GM18502 (cell line): ENCODE measurements around the gene AKT3.
"Not testable (repeated sequence)": the region's sequence is repeated elsewhere in the genome, so short reads cannot be mapped to it uniquely, and the experiment has no call there.

Experiments
- ATAC-seq: cut with Tn5 transposase; IDR thresholded peaks from one replicate; pipeline ENCODE4 v1.9.1; 2021; ENCODE audit warnings: mild to moderate bottlenecking; ENCODE audit not compliant: unreplicated experiment, poor library complexity

The AKT3 gene

GRCh38 chr1:243713470-243714186 lies 136.4 kb downstream of the AKT3 start:
- no peak for ATAC-seq

GRCh38 chr1:243712941-243713340 lies 137.1 kb downstream of the AKT3 start:
- ATAC-seq = no peak

GRCh38 chr1:243712242-243712641 lies 137.8 kb downstream of the AKT3 start:
- no peak for ATAC-seq

- ATAC-seq = no peak
These were observed 139.6 kb downstream of the AKT3 start for GRCh38 chr1:243710467-243710866.

- no peak for ATAC-seq
These were observed 141.8 kb downstream of the AKT3 start for GRCh38 chr1:243708210-243708609.

- ATAC-seq = no peak
These were observed 143.5 kb downstream of the AKT3 start for GRCh38 chr1:243706563-243706962.

GRCh38 chr1:243705585-243705984 lies 144.5 kb downstream of the AKT3 start:
- no peak for ATAC-seq

GRCh38 chr1:243701872-243702271 lies 148.2 kb downstream of the AKT3 start:
- ATAC-seq = no peak

GRCh38 chr1:243693800-243694199 lies 156.2 kb downstream of the AKT3 start:
- ATAC-seq = no peak

- no peak for ATAC-seq
These were observed 163.9 kb downstream of the AKT3 start for GRCh38 chr1:243686159-243686558.

GRCh38 chr1:243680860-243681259 lies 169.2 kb downstream of the AKT3 start:
- no peak for ATAC-seq

GRCh38 chr1:243672539-243673074 lies 177.4 kb downstream of the AKT3 start:
- no peak for ATAC-seq

GRCh38 chr1:243667591-243667990 lies 182.5 kb downstream of the AKT3 start:
- ATAC-seq = peak; percentile 76

- peak; percentile 10 for ATAC-seq
These were observed 182.9 kb downstream of the AKT3 start for GRCh38 chr1:243667133-243667532.

GRCh38 chr1:243663651-243664050 lies 186.4 kb downstream of the AKT3 start:
- ATAC-seq = no peak

- not testable (repeated sequence) for ATAC-seq
These were observed 187.9 kb downstream of the AKT3 start for GRCh38 chr1:243662169-243662568.

GRCh38 chr1:243658594-243659105 lies 191.4 kb downstream of the AKT3 start:
- no peak for ATAC-seq

GRCh38 chr1:243657793-243658192 lies 192.2 kb downstream of the AKT3 start:
- ATAC-seq = no peak

- ATAC-seq = not testable (repeated sequence)
These were observed 200.5 kb downstream of the AKT3 start for GRCh38 chr1:243649530-243649929.

GRCh38 chr1:243646841-243647240 lies 203.2 kb downstream of the AKT3 start:
- no peak for ATAC-seq

GRCh38 chr1:243645281-243645680 lies 204.8 kb downstream of the AKT3 start:
- no peak for ATAC-seq

GRCh38 chr1:243642936-243643335 lies 207.1 kb downstream of the AKT3 start:
- no peak for ATAC-seq
